CD4-positive, CD25-positive, alpha-beta regulatory T cell (primary cell): ENCODE measurements around the gene SNCB. TPM values are rescaled to one million over a fixed set of nuclear protein-coding genes. Genes with fewer than 3 reads are reported as not detected.
A peak's percentile ranks its signal among the peaks of the same experiment; 100 is the strongest.

ENCODE experiments used
- ATAC-seq, 2 donors: fragments of 150-1000 bp; cut with Tn5 transposase; one replicate each; pipeline ENCODE4 v1.10.0; 2021; ENCODE audit warnings: low read depth in 2 of 2, moderate number of reproducible peaks in 2 of 2, moderate library complexity in 1 of 2
- DNase-seq, 3 donors: peaks; one replicate each; pipeline versions ENCODE4 v3.0.0 to v3.0.0-alpha.2; 2012 to 2022; ENCODE audit warnings: mixed read lengths in 1 of 3
- H3K27ac ChIP-seq: one replicate; pipeline ENCODE4 v1.7.0; 2013; ENCODE audit warnings: mild to moderate bottlenecking, low read length; ENCODE audit not compliant: insufficient read depth, poor library complexity, severe bottlenecking
- H3K27me3 ChIP-seq: one replicate; pipeline ENCODE4 v1.7.0; 2013; ENCODE audit warnings: low read length; ENCODE audit not compliant: control insufficient read depth, insufficient read depth
- H3K36me3 ChIP-seq: one replicate; pipeline ENCODE4 v1.7.0; 2013; ENCODE audit warnings: mild to moderate bottlenecking, low read length, moderate library complexity; ENCODE audit not compliant: control insufficient read depth, insufficient read depth
- H3K4me1 ChIP-seq: 2 replicates; pipeline ENCODE4 v1.7.0; 2013; ENCODE audit warnings: mild to moderate bottlenecking, low read length; ENCODE audit not compliant: insufficient read depth, control insufficient read depth, poor library complexity, severe bottlenecking
- H3K4me3 ChIP-seq: one replicate; pipeline ENCODE4 v1.7.0; 2013; ENCODE audit warnings: low read depth, mild to moderate bottlenecking, low read length, moderate library complexity
- H3K9me3 ChIP-seq, 2 experiments: 1 replicate in 1 of 2; 2 replicates in 1 of 2; pipeline ENCODE4 v1.7.0; 2013; ENCODE audit warnings: low read length in 2 of 2, mild to moderate bottlenecking in 1 of 2, moderate library complexity in 1 of 2; ENCODE audit not compliant: control insufficient read depth in 2 of 2
- H3K27ac Mint-ChIP-seq, 3 donors: one replicate each; pipeline ENCODE4 v1.8.0; 2020 to 2022; ENCODE audit warnings: mild to moderate bottlenecking in 3 of 3, mixed read lengths in 3 of 3, moderate library complexity in 2 of 3
- H3K27me3 Mint-ChIP-seq: one replicate; pipeline ENCODE4 v1.8.0; 2022; ENCODE audit warnings: mild to moderate bottlenecking, mixed read lengths
- H3K36me3 Mint-ChIP-seq: one replicate; pipeline ENCODE4 v1.8.0; 2020; ENCODE audit warnings: mixed read lengths
- H3K4me1 Mint-ChIP-seq, 4 donors: one replicate each; pipeline ENCODE4 v1.8.0; 2020 to 2022; ENCODE audit warnings: mixed read lengths in 4 of 4, mild to moderate bottlenecking in 1 of 4
- H3K4me3 Mint-ChIP-seq, 4 donors: one replicate each; pipeline ENCODE4 v1.8.0; 2020 to 2022; ENCODE audit warnings: mild to moderate bottlenecking in 4 of 4, mixed read lengths in 4 of 4, moderate library complexity in 3 of 4
- H3K9me3 Mint-ChIP-seq, 7 donors: one replicate each; pipeline ENCODE4 v1.8.0; 2020 to 2022; ENCODE audit warnings: mixed read lengths in 7 of 7, mild to moderate bottlenecking in 3 of 7, moderate library complexity in 2 of 7
- polyA plus RNA-seq, 4 donors: library from polyadenylated mRNA; unstranded; fragments of 300-500 nt; fragmentation: Illumina TruSeq; gene quantifications; one replicate each; pipeline ENCODE4 v1.2.3, GENCODE V29; 2021
- total RNA-seq: library from RNA; stranded (reverse); gene quantifications from one replicate; pipeline ENCODE4 v1.2.3, GENCODE V29; 2022

SNCB gene
- total and polyA plus RNA-seq, 5 donors from 2014 or later = not detected

- Histone ChIP-seq H3K27ac (no peak overlapping the region), H3K4me3 (no peak overlapping the region), H3K36me3 (no peaks in the 10 kb centered on the region), H3K9me3 (no peaks in the 10 kb centered on the region), H3K4me1 (peaks cover 3% of the 10 kb centered on the region), H3K27me3 (no peaks in the 10 kb centered on the region)
- H3K27me3 Mint-ChIP-seq = no peaks in the 10 kb centered on the region
- no peak for DNase-seq
- peaks cover 0 to 3% (median 2%) of the 10 kb centered on the region in 4 donors for H3K4me1 Mint-ChIP-seq
- no peak overlapping the region for H3K27ac Mint-ChIP-seq
- no peak overlapping the region for H3K4me3 Mint-ChIP-seq
- ATAC-seq = no peak
- H3K36me3 Mint-ChIP-seq = no peaks in the 10 kb centered on the region
- peaks cover 0 to 7% (median 0%) of the 10 kb centered on the region in 7 donors for H3K9me3 Mint-ChIP-seq
Measured at GRCh38 chr5:176579323-176579722, 51.0 kb downstream of the SNCB start.

GRCh38 chr5:176578391-176578808 lies 51.9 kb downstream of the SNCB start:
- Histone ChIP-seq H3K27ac (no peak overlapping the region), H3K9me3 (no peaks in the 10 kb centered on the region), H3K27me3 (no peaks in the 10 kb centered on the region), H3K4me3 (no peak overlapping the region), H3K36me3 (no peaks in the 10 kb centered on the region), H3K4me1 (peaks cover 8% of the 10 kb centered on the region)
- no peak overlapping the region for H3K4me3 Mint-ChIP-seq
- peaks cover 0 to 10% (median 7%) of the 10 kb centered on the region in 4 donors for H3K4me1 Mint-ChIP-seq
- H3K9me3 Mint-ChIP-seq = peaks cover 0 to 2% (median 0%) of the 10 kb centered on the region in 7 donors
- no peaks in the 10 kb centered on the region for H3K27me3 Mint-ChIP-seq
- peak overlapping the region in 2 of 3 donors; percentile 15 to 60 for H3K27ac Mint-ChIP-seq
- DNase-seq (peak; percentile 32 to 59 (median 48)), ATAC-seq (peak; percentile 30 to 40)
- H3K36me3 Mint-ChIP-seq = no peaks in the 10 kb centered on the region

GRCh38 chr5:176577312-176578176 lies 52.8 kb downstream of the SNCB start:
- no peaks in the 10 kb centered on the region for H3K36me3 ChIP-seq
- no peak for DNase-seq
- H3K27ac ChIP-seq = no peak overlapping the region
- Mint-ChIP-seq H3K27me3 (peaks cover 6% of the 10 kb centered on the region), H3K4me1 (peaks cover 0 to 13% (median 7%) of the 10 kb centered on the region in 4 donors), H3K4me3 (no peak overlapping the region), H3K27ac (no peak overlapping the region), H3K36me3 (no peaks in the 10 kb centered on the region), H3K9me3 (peaks cover 0 to 2% (median 0%) of the 10 kb centered on the region in 7 donors)
- H3K4me3 ChIP-seq = no peak overlapping the region
- no peaks in the 10 kb centered on the region for H3K27me3 ChIP-seq
- no peak for ATAC-seq
- no peaks in the 10 kb centered on the region for H3K9me3 ChIP-seq
- H3K4me1 ChIP-seq = peaks cover 8% of the 10 kb centered on the region

- no peak for ATAC-seq
- no peak overlapping the region for H3K27ac ChIP-seq
- DNase-seq = no peak
- no peaks in the 10 kb centered on the region for H3K9me3 ChIP-seq
- peaks cover 8% of the 10 kb centered on the region for H3K4me1 ChIP-seq
- H3K9me3 Mint-ChIP-seq = peaks cover 0 to 2% (median 0%) of the 10 kb centered on the region in 7 donors
- no peaks in the 10 kb centered on the region for H3K36me3 Mint-ChIP-seq
- no peaks in the 10 kb centered on the region for H3K36me3 ChIP-seq
- H3K27me3 ChIP-seq = no peaks in the 10 kb centered on the region
- no peak overlapping the region for H3K27ac Mint-ChIP-seq
- no peak overlapping the region for H3K4me3 ChIP-seq
- peaks cover 0 to 13% (median 7%) of the 10 kb centered on the region in 4 donors for H3K4me1 Mint-ChIP-seq
- H3K27me3 Mint-ChIP-seq = peaks cover 7% of the 10 kb centered on the region
- H3K4me3 Mint-ChIP-seq = no peak overlapping the region
Measured at GRCh38 chr5:176575488-176576422, 54.6 kb downstream of the SNCB start.

GRCh38 chr5:176575066-176575465 lies 55.3 kb downstream of the SNCB start:
- Mint-ChIP-seq H3K27me3 (peaks cover 7% of the 10 kb centered on the region), H3K27ac (no peak overlapping the region), H3K9me3 (peaks cover 0 to 2% (median 0%) of the 10 kb centered on the region in 7 donors), H3K4me3 (no peak overlapping the region), H3K4me1 (peaks cover 0 to 13% (median 7%) of the 10 kb centered on the region in 4 donors), H3K36me3 (no peaks in the 10 kb centered on the region)
- Histone ChIP-seq H3K9me3 (no peaks in the 10 kb centered on the region), H3K4me1 (peaks cover 8% of the 10 kb centered on the region), H3K36me3 (no peaks in the 10 kb centered on the region), H3K4me3 (no peak overlapping the region), H3K27ac (no peak overlapping the region), H3K27me3 (no peaks in the 10 kb centered on the region)
- DNase-seq (no peak), ATAC-seq (no peak)

- H3K4me3 ChIP-seq = no peak overlapping the region
Measured at GRCh38 chr5:176574297-176574591, 56.1 kb downstream of the SNCB start.

GRCh38 chr5:176573564-176574296 lies 56.6 kb downstream of the SNCB start:
- Histone ChIP-seq H3K4me1 (peaks cover 8% of the 10 kb centered on the region), H3K9me3 (no peaks in the 10 kb centered on the region), H3K4me3 (no peak overlapping the region), H3K27me3 (no peaks in the 10 kb centered on the region), H3K36me3 (no peaks in the 10 kb centered on the region), H3K27ac (no peak overlapping the region)
- Mint-ChIP-seq H3K9me3 (peaks cover 0 to 2% (median 0%) of the 10 kb centered on the region in 7 donors), H3K4me1 (peaks cover 0 to 13% (median 7%) of the 10 kb centered on the region in 4 donors), H3K27me3 (peaks cover 7% of the 10 kb centered on the region), H3K36me3 (no peaks in the 10 kb centered on the region), H3K27ac (no peak overlapping the region), H3K4me3 (no peak overlapping the region)
- ATAC-seq = peak; percentile 81 to 83
- DNase-seq = peak; percentile 64 to 69 (median 67)

More at GRCh38 chr5:176574297-176574591, 56.1 kb downstream of the SNCB start:
- Mint-ChIP-seq H3K27ac (no peak overlapping the region), H3K36me3 (no peaks in the 10 kb centered on the region), H3K4me3 (no peak overlapping the region), H3K4me1 (peaks cover 0 to 13% (median 7%) of the 10 kb centered on the region in 4 donors), H3K9me3 (peaks cover 0 to 2% (median 0%) of the 10 kb centered on the region in 7 donors), H3K27me3 (peaks cover 7% of the 10 kb centered on the region)
- Histone ChIP-seq H3K27me3 (no peaks in the 10 kb centered on the region), H3K27ac (no peak overlapping the region), H3K9me3 (no peaks in the 10 kb centered on the region), H3K36me3 (no peaks in the 10 kb centered on the region), H3K4me1 (peaks cover 8% of the 10 kb centered on the region)
- no peak for DNase-seq
- no peak for ATAC-seq
